HT-29 (cell line): ENCODE data around the gene FRY. TPM values are rescaled to one million over a fixed set of nuclear protein-coding genes. Genes with fewer than 3 reads are reported as not detected.
A peak's percentile ranks its signal among the peaks of the same experiment; 100 is the strongest.

ENCODE experiments used
- DNase-seq: peaks from one replicate; pipeline ENCODE4 v3.0.0-alpha.2; 2015; ENCODE audit warnings: low spot score
- total RNA-seq: library from RNA; depleted of rRNA; stranded (reverse); fragments of >200 nt; shearing (Covaris generic); gene quantifications from 2 replicates; pipeline ENCODE4 v1.2.3, GENCODE V29; 2014

FRY gene
- total RNA-seq, 1 experiment from 2014 or later = 29.4 TPM

- DNase-seq = no peak
Measured at GRCh38 chr13:32168131-32168530, 136.6 kb downstream of the FRY start.

DNA sequence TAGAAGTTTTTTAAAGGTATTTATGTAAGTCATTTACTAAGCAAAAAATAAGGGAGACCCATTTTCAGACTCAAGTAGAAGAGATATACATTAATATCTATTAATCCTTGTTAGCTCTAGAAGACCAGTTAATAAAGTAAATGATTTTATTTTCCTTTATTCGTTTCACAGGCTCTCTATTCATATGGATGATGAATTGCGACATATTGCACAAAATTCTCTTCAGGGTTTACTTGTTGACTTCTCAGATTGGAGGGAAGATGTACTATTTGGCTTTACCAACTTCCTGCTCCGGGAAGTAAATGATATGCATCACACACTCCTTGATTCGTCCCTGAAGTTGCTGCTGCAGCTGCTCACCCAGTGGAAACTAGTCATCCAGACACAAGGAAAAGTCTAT is 139.3 kb downstream of the FRY start:
- no peak for DNase-seq

GRCh38 chr13:32173881-32174280 is 142.3 kb downstream of the FRY start:
- no peak for DNase-seq

DNA sequence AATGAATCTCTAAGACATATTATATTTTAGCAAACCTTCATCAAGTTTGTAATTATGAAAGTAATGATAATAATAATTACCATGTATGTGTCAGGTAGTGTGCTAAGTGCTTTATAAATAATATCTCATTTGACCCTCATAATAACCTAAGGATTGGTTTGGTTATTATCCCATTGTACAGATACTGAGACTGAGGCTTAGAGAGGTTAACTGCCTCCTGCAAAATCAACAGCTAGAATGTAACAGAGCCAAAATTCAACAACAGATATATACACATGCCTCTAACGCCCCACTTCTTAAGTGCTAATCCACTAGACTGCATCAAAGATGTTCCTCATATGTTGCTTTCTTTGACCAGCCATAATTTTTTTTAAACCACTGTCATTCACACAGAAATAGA is 142.8 kb downstream of the FRY start:
- DNase-seq = no peak

DNA sequence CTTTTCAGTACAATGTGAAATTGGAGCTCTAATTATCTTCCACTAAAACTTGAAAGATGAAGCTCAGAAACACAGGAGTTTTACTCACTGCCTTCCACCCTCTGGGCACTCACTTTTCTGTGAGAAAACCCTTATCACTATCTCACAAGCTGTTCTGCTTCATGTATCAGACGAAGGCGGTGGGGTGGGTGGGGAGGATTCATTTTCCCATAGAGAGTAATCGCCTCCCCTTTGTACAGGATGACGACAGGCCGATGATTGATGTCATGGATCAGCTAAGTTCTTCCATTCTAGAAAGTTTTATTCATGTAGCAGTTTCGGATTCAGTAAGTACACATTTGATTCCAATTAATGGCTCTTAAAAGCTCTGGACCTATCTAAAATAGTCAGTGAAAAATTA is 143.7 kb downstream of the FRY start:
- DNase-seq = no peak

- no peak for DNase-seq
Measured at GRCh38 chr13:32175943-32176342, 144.4 kb downstream of the FRY start.

GRCh38 chr13:32176696-32177095 is 145.1 kb downstream of the FRY start:
- no peak for DNase-seq

DNA sequence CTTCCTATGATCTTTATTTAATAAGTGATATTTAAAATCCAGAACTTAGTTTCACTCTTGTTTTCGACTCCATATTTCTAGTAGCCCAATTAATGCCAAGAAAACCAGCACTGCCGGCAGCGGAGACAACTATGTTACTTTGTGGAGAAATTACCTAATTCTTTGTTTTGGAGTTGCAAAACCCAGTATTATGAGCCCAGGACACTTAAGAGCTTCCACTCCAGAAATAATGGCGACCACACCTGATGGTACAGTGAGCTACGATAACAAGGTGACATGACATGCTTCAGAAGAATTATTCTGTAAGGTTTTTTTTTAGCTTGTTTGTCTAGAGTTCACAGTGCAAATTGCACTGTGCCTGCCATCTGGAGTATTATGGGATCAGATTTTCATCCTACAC is 147.2 kb downstream of the FRY start:
- DNase-seq = no peak

GRCh38 chr13:32179708-32180107 is 148.1 kb downstream of the FRY start:
- DNase-seq = no peak

- no peak for DNase-seq
Measured at GRCh38 chr13:32187651-32188050, 156.1 kb downstream of the FRY start.

GRCh38 chr13:32191452-32191998 is 160.0 kb downstream of the FRY start:
- no peak for DNase-seq

DNA sequence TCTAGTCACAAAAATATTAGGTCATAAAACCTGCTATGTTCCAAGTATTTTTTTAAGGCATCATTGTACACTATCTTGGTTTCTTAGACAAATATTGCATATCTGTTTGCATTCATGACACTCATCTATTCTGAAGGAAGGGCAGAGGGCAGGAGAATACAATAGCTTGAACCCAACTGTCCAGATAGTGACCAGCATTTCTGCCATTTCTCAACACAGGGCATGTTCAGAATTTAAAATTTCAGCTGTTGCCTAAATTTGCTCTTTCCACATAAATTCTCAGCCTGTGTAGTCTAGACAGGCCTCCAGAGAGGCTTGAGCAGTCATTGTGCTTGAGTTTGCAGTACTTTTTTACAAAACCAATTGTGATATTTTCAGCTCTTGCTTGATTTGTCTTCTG is 164.1 kb downstream of the FRY start:
- no peak for DNase-seq

DNA sequence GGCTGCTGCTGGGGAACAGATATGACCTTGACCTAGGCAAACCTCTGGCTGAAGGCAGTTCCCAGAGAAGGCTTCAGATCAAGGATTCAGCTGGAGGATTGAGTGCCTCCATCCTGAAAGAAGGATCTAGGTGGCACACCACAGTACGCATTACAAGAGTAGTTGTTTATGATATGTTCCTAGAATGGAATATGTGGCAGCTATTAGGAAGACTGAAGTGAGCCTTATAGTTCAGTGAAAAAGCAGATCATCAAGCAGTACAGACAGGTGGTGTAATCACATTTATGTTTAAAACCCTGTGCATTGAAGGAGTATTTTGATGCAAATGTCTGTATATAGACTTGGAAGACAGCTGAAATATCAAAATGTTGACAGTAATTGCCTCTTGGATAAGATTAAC is 167.6 kb downstream of the FRY start:
- DNase-seq = no peak

DNA sequence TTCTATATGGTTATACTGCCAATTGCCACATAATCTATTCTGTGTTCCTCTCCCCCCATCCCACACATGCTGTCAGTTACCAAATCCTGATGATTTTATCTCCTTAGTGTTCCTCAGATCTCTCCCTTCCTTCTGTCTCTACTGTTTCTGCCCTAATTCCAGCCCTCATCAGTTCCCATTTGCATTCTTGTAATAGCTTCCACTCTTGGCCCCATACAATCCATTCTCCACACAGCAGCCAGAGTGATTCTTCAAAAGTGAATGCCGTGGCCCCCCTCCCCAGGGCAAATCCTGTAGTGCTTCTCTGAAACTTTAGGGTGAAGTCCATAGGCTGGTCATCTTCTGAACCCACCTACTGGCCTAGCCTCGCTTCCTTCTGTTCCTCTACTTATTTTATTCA is 169.2 kb downstream of the FRY start:
- no peak for DNase-seq

GRCh38 chr13:32201809-32202208 is 170.2 kb downstream of the FRY start:
- no peak for DNase-seq

DNA sequence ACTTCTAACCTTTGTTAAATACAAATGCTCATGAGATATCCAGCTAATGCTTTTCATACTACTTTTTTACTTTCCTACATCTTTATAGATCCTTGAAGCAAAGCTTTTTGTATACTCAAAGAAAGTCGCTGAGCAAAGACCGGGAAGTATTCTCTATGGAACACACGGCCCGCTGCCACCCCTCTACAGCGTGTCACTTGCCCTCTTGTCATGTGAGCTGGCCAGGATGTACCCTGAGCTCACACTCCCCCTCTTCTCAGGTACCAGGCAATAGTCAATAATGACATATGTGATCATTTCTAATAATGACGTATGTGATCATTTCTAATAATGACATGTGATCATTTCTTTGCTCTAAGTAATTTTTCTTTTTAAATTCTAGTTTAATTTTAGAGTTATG is 170.7 kb downstream of the FRY start:
- no peak for DNase-seq

DNA sequence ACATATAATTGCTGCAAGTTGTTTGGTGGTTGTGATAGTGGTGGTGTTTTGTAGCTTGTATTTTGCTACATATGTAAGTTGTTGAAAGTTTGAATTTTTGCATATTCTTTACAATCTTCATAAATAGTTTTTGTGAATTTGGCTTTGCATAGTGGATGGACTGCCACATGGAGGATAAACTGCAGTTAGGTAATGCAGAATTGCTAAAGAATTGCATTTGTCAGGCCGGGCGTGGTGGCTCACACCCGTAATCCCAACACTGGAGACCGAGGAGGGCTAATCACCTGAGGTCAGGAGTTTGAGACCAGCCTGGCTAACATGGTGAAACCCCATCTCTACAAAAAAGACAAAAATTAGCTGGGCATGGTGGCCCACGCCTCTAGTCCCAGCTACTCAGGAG is 171.6 kb downstream of the FRY start:
- no peak for DNase-seq

DNA sequence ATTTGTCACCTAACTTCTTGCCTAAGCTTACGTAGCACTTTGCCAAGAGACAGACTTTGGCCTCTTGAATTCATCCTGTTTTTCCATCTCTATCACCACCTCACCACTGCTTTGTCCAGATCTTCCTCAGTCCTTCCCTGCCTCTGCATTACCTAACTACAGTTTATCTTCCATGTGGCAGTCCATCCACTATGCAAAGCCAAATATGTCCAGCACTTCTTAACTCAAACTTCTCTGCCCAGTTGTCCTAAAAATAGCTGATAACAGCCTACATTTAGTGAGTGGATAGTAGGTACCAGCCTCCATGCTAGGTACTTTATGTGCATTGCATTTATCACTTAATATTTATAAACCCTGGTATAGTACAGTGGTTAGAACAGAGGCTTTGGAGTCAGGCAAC is 172.2 kb downstream of the FRY start:
- no peak for DNase-seq

GRCh38 chr13:32205431-32206096 is 174.0 kb downstream of the FRY start:
- peak; percentile 47 for DNase-seq

- DNase-seq = no peak
Measured at GRCh38 chr13:32206097-32206740, 174.6 kb downstream of the FRY start.

- DNase-seq = no peak
Measured at GRCh38 chr13:32208860-32209259, 177.3 kb downstream of the FRY start.

GRCh38 chr13:32209652-32210051 is 178.1 kb downstream of the FRY start:
- DNase-seq = no peak

- no peak for DNase-seq
Measured at GRCh38 chr13:32210101-32210500, 178.5 kb downstream of the FRY start.
